ENCODE measurements around the gene EPS8L2.

- TF ChIP-seq YY1 (IDR thresholded peaks at IDR 0.05; ENCODE audit: insufficient read depth, insufficient read length) (no peak), ZNF274 (IDR thresholded peaks at IDR 0.05; ENCODE audit: low read depth, low read length) (no peak), SUZ12 (IDR thresholded peaks at IDR 0.05; ENCODE audit: extremely low read depth, insufficient read depth, insufficient read length) (no peak)
Measured at GRCh38 chr11:720017-720641, 14.1 kb downstream of the EPS8L2 start.

Data from NT2/D1 (cell line).